GM13976 (cell line): Measurements from ENCODE around the gene ZMIZ2.

Source experiments
- DNase-seq: peaks from one replicate; pipeline ENCODE4 v3.0.0; 2012; ENCODE audit warnings: low spot score
- CTCF ChIP-seq: IDR thresholded peaks from 2 replicates; pipeline ENCODE4 v1.5.1; 2012; ENCODE audit warnings: borderline replicate concordance, mild to moderate bottlenecking; ENCODE audit not compliant: insufficient read depth; ENCODE audit errors: extremely low read depth, missing control alignments, control extremely low read depth
- in situ Hi-C: fragments of 300-500 bp; cut with MboI; formaldehyde crosslinking; loops from one replicate; pipeline ENCODE4 v1.12.0; 2022; ENCODE audit warnings: low sequenced_read_pairs, mixed read lengths, inconsistent platforms; ENCODE audit not compliant: unreplicated experiment

Gene ZMIZ2

GRCh38 chr7:44738876-44739665 lies 9.6 kb upstream of the ZMIZ2 start:
- in situ Hi-C loops, result no loop called here
- DNase-seq, result no peak
- TF ChIP-seq CTCF, result no peak

- in situ Hi-C loops, result no loop called here
- no peak for DNase-seq
- TF ChIP-seq CTCF, result no peak
Measured at GRCh38 chr7:44740055-44740454, 8.6 kb upstream of the ZMIZ2 start.

- in situ Hi-C loops, result no loop called here
- TF ChIP-seq CTCF, result no peak
- DNase-seq, result no peak
Measured at GRCh38 chr7:44743750-44744149, 4.9 kb upstream of the ZMIZ2 start.

GRCh38 chr7:44748948-44749731 lies 493 bp downstream of the ZMIZ2 start:
- TF ChIP-seq CTCF, result no peak
- in situ Hi-C loops, result no loop called here
- DNase-seq, result peak; percentile 52

- in situ Hi-C loops, result loop anchor here (25.0 kb wide), 1 partner anchor 163 kb away; the partner anchor contains the start of gene TMED4
- DNase-seq, result no peak
- no peak for TF ChIP-seq CTCF
Measured at GRCh38 chr7:44749992-44750391, 1.3 kb downstream of the ZMIZ2 start.

GRCh38 chr7:44750424-44750823 lies 1.8 kb downstream of the ZMIZ2 start:
- in situ Hi-C loops, result loop anchor here (25.0 kb wide), 1 partner anchor 163 kb away; the partner anchor contains the start of gene TMED4
- TF ChIP-seq CTCF, result no peak
- peak; percentile 17 for DNase-seq
